Hepatic stellate cell (primary cell): ENCODE measurements around the gene SYNC.
A peak's percentile ranks its signal among the peaks of the same experiment; 100 is the strongest.
"Not testable (repeated sequence)": the region's sequence is repeated elsewhere in the genome, so short reads cannot be mapped to it uniquely, and the experiment has no call there.

ENCODE experiments used
- DNase-seq: peaks from one replicate; pipeline ENCODE4 v3.0.0; 2011; ENCODE audit warnings: low spot score

The SYNC gene

DNA sequence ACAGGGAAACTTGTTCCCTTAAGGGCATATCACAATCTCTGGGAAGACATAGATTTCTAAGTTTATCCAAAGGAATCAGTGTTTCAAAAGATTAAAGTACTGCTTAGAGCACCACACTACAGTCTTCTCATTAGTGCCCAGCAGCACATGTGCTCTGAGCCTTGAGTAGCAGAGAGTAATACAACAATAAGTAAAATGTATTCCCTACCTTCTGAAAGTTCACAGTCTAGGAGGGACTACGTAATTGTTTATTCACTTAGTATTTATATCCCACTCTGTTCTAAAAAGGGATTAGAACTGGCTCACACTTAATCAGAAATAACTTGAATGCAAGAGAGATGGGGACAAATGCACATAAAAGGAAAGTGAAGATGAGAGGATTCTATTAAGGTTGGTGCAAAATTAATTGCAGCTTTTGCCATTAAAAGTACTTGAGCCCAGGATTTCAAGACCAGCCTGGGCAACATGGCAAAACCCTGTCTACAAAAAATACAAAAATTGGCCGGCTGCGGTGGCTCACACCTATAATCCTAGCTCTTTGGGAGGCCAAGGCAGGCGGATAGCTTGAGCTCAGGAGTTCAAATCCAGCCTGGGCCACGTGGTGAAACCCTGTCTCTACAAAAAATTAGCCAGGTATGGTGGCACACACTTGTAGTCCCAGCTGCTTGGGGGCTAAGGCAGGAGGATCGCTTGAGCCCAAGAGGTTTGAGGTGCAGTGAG is 9.0 kb downstream of the SYNC start:
- no peak for DNase-seq

DNA sequence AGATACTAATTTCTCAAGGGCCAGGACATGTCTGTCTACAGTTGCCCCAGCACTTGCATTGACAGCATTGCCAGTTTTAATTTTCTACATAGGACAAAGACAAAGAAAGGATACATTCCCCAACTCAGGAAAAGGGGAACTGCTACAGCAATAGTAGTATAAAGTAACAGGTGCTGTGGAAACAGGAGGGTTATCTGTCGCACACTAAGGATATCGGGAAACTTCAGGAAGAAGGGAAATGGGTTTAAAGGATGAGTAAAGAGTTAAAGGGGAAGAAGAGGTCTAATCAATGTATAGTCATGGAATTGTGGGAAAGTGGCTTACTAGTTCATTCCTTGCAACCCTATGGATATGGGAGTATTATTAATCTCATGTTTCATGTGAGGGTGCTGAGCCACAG is 16.2 kb downstream of the SYNC start:
- DNase-seq, result no peak

DNA sequence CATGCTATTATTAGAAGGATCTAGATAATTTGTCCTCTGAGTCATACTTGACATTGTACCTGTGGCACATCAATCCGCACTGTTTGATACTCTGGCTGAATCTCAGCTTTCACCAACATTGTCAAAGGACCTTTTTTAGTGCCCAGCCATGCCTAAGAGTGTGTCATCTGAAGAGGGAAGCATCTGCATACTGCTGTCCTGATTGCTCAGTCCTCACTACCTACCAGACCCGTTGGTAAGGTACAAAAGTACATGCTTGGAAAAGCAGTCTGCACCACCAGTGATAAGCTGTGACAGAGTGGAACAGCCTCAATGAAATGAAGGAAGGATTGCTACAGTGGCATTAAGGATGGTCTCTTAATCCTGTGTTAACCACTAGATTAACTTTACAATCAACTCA is 17.1 kb downstream of the SYNC start:
- DNase-seq, result no peak

- no peak for DNase-seq
Measured at GRCh38 chr1:32684167-32684811, 18.3 kb downstream of the SYNC start.

GRCh38 chr1:32683397-32683796 is 19.2 kb downstream of the SYNC start:
- no peak for DNase-seq

- no peak for DNase-seq
Measured at GRCh38 chr1:32681999-32682398, 20.6 kb downstream of the SYNC start.

- no peak for DNase-seq
Measured at GRCh38 chr1:32681509-32681908, 21.1 kb downstream of the SYNC start.

DNA sequence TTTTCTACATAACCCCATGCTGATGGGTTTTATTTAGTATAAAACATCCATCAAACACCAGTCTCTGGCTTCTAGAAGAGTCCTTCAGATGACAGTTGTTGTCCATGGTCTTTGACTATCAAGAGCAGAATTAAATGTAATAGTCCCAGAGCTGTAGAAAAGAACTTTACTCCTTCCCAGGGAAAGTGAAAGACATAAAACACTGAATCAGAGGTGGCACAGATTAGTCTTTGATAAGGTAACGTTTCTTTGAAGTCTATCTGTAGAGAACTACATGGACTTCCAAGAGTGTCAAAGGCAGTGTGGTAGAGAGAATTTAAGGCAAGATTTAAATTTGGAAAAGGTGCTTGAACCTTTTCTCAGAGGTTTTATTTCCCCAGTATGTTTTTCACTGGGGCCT is 21.9 kb downstream of the SYNC start:
- DNase-seq, result no peak

DNA sequence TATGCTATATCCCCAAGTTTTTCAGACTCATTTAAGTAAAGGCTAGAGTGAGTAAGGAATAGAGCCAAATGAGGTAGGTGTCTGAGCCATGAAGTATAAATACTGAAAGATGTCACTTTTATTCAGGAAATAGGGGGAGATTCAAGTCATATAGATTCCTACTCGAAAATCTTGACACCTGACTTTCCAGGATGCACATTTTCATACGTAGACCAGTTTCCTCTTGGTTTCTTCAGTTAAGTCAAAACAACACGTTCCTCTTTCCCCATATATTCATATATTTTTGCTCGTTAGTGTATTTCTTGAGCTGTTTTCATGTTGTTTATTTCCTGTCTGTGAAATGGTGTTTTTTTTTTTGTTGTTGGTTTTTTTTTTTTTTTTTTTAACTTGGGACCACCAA is 22.6 kb downstream of the SYNC start:
- not testable (repeated sequence) for DNase-seq

GRCh38 chr1:32676945-32677344 is 25.6 kb downstream of the SYNC start:
- no peak for DNase-seq

DNA sequence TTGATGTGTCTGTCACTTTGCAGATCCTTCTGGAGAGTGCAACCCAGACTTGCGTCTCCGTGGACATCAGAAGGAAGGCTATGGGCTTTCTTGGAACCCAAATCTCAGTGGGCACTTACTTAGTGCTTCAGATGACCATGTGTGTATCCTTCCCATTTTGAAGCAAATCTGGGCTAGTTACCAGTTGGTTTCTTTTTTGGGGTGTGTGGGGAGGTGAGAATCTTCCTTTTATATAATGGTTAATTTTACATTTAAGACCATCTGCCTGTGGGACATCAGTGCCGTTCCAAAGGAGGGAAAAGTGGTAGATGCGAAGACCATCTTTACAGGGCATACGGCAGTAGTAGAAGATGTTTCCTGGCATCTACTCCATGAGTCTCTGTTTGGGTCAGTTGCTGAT is 33.9 kb downstream of the SYNC start:
- DNase-seq, result not testable (repeated sequence)

DNA sequence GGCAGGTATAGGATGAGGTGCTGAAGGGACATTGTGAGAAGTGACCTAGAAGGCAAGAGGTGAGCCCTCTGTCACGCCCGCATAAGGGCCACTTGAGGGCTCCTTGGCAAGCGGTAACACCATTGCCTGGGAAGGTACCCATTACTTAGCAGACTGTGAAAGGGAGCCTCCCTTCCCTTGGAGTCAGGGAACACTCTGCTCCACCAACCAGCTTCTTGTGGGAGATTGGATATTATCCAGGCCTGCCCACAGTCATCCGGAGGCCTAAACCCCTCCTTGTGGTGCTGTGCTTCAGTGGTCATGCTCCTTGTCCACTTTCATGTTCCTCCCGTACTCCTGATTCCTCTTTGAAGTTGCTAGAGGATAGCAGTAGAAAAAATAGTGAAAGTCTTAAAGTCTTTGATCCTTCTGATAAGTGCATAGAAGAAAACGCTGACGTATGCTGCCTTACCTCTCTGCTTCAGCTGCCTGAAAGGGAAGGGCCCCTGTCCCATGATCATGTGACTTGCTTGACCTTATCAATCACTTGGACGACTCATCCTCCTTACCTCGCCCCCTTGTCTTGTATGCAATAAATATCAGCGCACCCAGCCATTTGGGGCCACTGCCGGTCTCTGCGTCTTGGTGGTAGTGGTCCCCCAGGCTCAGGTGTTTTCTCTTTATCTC is 35.5 kb downstream of the SYNC start:
- DNase-seq, result no peak

DNA sequence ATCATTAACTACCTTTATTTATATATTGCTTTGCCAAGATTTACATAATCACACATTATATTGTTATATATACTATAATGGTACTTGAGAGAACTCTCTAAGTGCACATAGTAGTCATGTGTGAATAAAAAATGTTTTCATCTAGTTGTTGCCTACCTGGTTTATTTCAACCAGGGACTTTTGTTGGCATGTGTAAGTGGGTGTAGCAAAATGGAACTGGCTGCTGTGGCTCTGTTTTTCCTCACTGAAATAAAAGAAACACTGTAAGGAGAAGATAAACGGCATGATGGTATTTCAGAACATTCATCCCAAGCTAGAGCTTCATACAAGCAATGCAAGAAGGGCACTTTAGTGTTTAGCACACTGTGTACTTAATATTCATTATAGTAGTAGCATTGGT is 36.7 kb downstream of the SYNC start:
- no peak for DNase-seq

DNA sequence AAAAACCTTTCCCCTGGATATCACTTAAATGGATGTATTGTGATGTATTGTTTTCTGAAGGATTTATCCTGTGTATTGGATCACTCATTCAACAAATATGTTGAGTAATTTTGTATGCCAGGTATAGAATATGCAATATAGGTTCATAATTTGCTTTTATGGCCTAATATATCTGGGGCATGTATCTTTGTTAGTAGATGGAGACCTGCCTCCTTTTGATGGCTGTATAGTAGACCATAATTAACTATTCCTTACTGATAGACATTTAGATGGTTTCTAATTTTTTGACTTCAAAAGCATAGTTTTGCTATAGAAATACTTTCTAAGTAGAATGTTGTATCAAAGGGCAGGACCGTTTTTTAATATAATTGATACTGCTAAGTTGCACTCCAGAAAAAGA is 43.0 kb downstream of the SYNC start:
- DNase-seq, result no peak

DNA sequence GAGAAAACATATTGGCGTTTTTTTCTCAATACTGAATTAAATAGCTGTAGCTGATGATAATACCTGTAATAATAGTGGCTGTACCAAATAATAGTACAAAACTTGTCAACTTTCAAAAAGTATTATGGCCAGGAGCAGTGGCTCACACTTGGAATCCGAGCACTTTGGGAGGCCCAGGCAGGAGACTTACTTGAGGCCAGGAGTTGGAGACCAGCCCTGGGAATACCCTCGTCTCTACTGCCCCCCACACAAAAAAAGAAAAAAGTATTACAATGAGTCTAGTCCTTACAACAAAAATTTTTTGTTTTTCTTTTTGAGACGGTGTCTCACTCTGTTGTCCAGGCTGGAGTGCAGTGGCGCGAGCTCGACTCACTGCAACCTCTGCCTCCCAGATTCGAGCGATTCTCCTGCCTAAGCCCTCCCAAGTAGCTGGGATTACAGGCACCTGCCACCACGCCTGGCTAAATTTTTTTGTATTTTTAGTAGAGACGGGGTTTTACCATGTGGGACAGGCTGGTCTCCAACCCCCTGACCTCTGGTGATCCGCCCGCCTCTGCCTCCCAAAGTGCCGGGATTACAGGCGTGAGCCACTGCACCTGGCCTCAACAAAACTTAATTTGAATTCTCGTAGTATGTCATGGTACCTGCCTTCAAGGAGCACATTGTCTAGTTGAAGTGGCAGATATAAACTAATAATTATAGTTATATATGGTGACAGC is 50.2 kb downstream of the SYNC start:
- DNase-seq, result no peak

DNA sequence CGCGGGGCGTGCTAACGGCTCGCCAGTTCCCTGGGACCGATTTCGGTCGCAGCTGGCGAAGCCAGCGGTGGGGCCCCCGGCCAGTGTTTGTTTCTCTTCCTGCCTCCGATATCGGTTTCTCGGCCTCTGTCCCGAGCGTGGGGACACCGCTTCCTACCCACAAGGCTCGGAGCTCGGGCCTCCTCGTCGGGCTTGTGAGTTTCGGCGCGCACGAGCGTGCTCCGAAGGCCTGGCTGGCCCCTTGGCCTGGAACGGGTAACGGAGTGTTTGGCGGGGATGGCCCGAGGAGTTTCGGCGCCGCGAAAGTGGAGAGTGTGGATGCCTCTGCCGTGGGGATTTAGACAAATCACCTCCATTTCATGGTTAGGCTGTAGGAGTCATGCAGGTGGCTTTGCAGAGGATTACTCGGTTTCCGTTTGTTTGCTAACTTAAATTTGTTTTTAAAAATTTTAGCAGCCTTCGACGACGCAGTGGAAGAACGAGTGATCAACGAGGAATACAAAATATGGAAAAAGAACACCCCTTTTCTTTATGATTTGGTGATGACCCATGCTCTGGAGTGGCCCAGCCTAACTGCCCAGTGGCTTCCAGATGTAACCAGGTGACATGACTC is 51.0 kb downstream of the SYNC start:
- no peak for DNase-seq

DNA sequence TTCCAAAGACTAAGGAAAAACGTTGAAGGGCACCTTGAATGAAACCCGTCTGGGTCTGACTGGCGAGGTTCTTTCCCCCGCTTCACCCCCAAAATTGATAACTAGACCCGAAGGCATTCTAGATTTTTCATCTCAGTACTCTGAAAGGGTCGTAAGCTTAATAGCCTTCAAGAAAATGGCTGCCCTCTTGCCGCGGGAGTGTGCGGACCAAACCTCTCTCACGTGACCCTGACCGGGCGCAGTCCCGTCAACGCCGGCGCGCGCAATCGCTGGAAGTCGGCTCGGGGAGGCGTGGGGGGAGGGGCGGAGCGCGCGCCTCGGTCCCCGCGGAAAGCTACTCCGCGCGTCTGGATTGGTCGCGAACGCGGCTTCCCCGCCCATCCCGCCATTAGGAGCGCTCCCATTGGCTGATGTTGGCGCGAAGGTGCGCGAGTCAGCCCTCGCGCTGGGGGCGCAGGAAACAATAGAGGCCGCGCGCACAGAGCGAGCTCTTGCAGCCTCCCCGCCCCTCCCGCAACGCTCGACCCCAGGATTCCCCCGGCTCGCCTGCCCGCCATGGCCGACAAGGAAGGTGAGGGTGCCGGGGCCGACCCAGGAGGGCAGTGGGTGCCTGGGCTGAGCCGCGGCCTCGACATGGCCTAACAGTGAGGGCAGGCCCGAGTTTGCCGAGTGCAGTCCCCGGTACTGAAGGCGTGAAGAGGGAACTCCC is 51.7 kb downstream of the SYNC start, which contains the start of gene RBBP4:
Gene RBBP4, plus strand, starts transcription at position 457 of the 709 bp plus-strand sequence. Its CDS starts 99 bp downstream, at position 556.
- DNase-seq, result peak; percentile 99

DNA sequence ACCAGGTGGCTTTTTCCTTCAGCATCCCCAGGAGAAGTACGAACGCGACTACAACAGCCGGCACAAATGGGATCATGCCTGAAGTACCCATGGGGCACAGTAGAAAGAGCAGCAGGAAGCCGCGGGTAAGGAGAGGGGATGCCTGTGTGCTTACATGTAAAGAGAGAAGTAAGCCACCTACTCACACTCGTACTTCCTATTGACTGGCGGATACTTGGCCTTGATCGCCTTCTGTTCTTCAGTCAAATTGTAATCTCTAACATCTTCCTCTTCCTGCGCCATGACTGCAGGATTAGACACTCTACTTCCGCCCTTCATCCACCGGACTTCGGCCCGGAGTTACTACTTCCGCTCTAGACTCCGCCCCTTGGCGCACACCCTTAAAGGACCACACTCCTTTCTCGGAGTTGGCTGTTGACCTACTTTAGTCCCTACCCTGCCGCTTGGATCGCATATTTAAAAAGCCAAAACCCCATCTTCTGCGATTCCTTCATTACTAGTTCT is 52.3 kb downstream of the SYNC start, which contains the start of gene ZBTB8OS:
Gene ZBTB8OS, minus strand, starts transcription at position 303 of the 504 bp plus-strand sequence. Its CDS starts 21 bp downstream, at position 282.
- peak; percentile 96 for DNase-seq

GRCh38 chr1:32647308-32648134 is 55.0 kb downstream of the SYNC start:
- no peak for DNase-seq

DNA sequence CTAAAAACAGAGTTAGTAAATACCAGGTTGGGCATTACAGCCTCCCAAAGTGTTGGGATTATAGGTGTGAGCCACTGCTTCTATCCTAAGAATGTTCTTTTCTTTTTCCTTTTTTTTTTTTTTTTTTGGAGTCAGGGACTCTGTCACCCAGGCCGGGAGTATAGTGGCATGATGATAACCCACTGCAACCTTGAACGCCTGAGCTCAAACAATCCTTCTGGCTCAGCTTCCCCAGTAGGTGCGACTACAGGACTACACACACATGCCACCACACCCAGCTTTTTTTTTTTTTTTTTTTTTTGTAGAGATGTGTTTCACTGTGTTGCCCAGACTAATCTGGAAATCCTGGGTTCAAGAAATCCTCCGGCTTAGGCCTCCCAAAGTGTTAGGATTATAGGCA is 58.1 kb downstream of the SYNC start:
- DNase-seq, result no peak
